Keratinocyte (primary cell): ENCODE measurements around the gene IRX1. TPM values are rescaled to one million over a fixed set of nuclear protein-coding genes. Genes with fewer than 3 reads are reported as not detected.

ENCODE experiments used
- DNase-seq: peaks from one replicate; pipeline ENCODE4 v3.0.0-alpha.2; 2011; ENCODE audit warnings: low read depth, missing footprints, low spot score
- FAIRE-seq: peaks from 2 replicates; lab custom pipeline; 2011; peaks lifted over from hg19 to GRCh38; lab: Jason Lieb, UNC
- H2AFZ ChIP-seq: 2 replicates; pipeline ENCODE4 v1.6.0; 2012; ENCODE audit warnings: low read length, control low read depth, inconsistent platforms; ENCODE audit not compliant: control insufficient read depth
- H3K27ac ChIP-seq: 2 replicates; pipeline ENCODE4 v1.5.1; 2011; ENCODE audit warnings: low read length; ENCODE audit not compliant: control insufficient read depth, insufficient read depth
- H3K27me3 ChIP-seq: 3 replicates; pipeline ENCODE4 v1.6.0; 2011; ENCODE audit warnings: low read length; ENCODE audit not compliant: control insufficient read depth, insufficient read depth; ENCODE audit errors: extremely low read depth
- H3K36me3 ChIP-seq, 2 experiments: 2 replicates in 1 of 2; 3 replicates in 1 of 2; pipeline ENCODE4 v1.5.1; 2011; ENCODE audit warnings: low read length in 2 of 2, mild to moderate bottlenecking in 1 of 2; ENCODE audit not compliant: control insufficient read depth in 2 of 2, insufficient read depth in 2 of 2; ENCODE audit errors: extremely low read depth in 1 of 2
- H3K4me1 ChIP-seq: 3 replicates; pipeline ENCODE4 v1.5.1; 2011; ENCODE audit warnings: low read length; ENCODE audit not compliant: control insufficient read depth, insufficient read depth; ENCODE audit errors: extremely low read depth
- H3K4me2 ChIP-seq: 3 replicates; pipeline ENCODE4 v1.6.0; 2011; ENCODE audit warnings: low read depth, low read length; ENCODE audit not compliant: control insufficient read depth, insufficient read depth; ENCODE audit errors: extremely low read depth
- H3K4me3 ChIP-seq, 3 experiments: fragments of 200-600 bp in 1 of 3; sonication (generic) in 1 of 3; 2 replicates in 2 of 3; 3 replicates in 1 of 3; pipeline ENCODE4 v1.5.1; 2011 to 2016; ENCODE audit warnings: low read length in 3 of 3, mild to moderate bottlenecking in 3 of 3, control low read depth in 2 of 3, inconsistent platforms in 1 of 3, low read depth in 1 of 3, mixed read lengths in 1 of 3, mixed run types in 1 of 3, moderate library complexity in 1 of 3; ENCODE audit not compliant: control insufficient read depth in 2 of 3, insufficient read depth in 2 of 3; ENCODE audit errors: extremely low read depth in 1 of 3
- H3K79me2 ChIP-seq: 2 replicates; pipeline ENCODE4 v1.6.0; 2012; ENCODE audit warnings: low read length; ENCODE audit not compliant: control insufficient read depth, insufficient read depth
- H3K9ac ChIP-seq: 3 replicates; pipeline ENCODE4 v1.6.0; 2011; ENCODE audit warnings: low read length; ENCODE audit not compliant: control insufficient read depth, insufficient read depth; ENCODE audit errors: extremely low read depth
- H3K9me1 ChIP-seq: 3 replicates; pipeline ENCODE4 v1.6.0; 2011; ENCODE audit warnings: low read length; ENCODE audit not compliant: control insufficient read depth, insufficient read depth; ENCODE audit errors: extremely low read depth
- H3K9me3 ChIP-seq: 2 replicates; pipeline ENCODE4 v1.5.1; 2012; ENCODE audit warnings: low read depth, low read length; ENCODE audit not compliant: control insufficient read depth
- H4K20me1 ChIP-seq: 3 replicates; pipeline ENCODE4 v1.6.0; 2011; ENCODE audit warnings: low read length; ENCODE audit not compliant: control insufficient read depth, insufficient read depth; ENCODE audit errors: extremely low read depth
- CTCF ChIP-seq, 3 experiments: IDR thresholded peaks in 1 of 3; conservative IDR thresholded peaks in 1 of 3; optimal IDR thresholded peaks in 1 of 3; 2 replicates in 2 of 3; 3 replicates in 1 of 3; pipeline versions ENCODE3 to v1.5.1; 2011; ENCODE audit warnings: low read length in 3 of 3, mild to moderate bottlenecking in 3 of 3, moderate library complexity in 2 of 3, control low read depth in 1 of 3, inconsistent platforms in 1 of 3; ENCODE audit not compliant: insufficient read depth in 2 of 3; ENCODE audit errors: extremely low read depth in 1 of 3
- EZH2 ChIP-seq: IDR thresholded peaks from one replicate; pipeline ENCODE4 v1.6.1; 2012; ENCODE audit warnings: inconsistent platforms, mild to moderate bottlenecking, low read length, moderate library complexity
- dilution Hi-C: fragments of 300-500 bp; cut with MboI; formaldehyde crosslinking; loops from one replicate; pipeline ENCODE4 v1.7.0; 2020; ENCODE audit warnings: low sequenced_read_pairs; ENCODE audit not compliant: extremely low pct_ligation_motif_present
- polyA plus RNA-seq, 5 experiments: library from polyadenylated mRNA; depleted of rRNA in 3 of 5; stranded (reverse) in 3 of 5; stranded (forward) in 1 of 5; unstranded in 1 of 5; fragments of >200 nt; gene quantifications; 1 replicate in 1 of 5; 2 replicates in 3 of 5; 3 replicates in 1 of 5; pipeline versions ENCODE4 v1.2.1 to v1.2.3, GENCODE V29; 2011 to 2012; ENCODE audit warnings: missing spikeins in 2 of 5, low read depth in 1 of 5, low replicate concordance in 1 of 5

Gene IRX1
- polyA plus RNA-seq, 1 donor (not counting 4 experiments of a cell fraction or from before 2014, with no cell fraction given) = 1.00 TPM

DNA sequence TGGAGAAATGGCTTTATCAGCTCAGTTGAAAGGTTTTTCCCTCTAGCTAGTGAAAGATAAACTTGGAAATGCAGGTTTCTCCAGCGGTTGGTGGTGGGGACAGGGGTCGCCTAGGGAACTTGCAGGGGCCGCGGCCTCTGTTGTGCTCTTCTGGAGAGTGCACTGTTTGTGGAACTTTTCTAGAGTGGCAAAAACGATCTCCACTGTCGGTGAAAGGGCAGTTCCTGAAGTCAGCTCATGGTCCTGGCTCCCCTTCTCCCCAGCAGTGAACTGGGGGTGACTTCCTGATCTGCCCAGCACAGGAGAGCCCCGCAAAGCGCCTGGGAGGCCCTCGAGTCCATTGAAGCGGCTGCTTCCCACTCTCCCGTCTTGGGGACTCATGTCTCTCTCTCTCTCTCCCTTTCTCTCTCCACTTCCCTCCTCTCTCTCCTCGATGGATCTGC lies 3.2 kb downstream of the IRX1 start:
- Histone ChIP-seq H3K4me1 (no peaks in the 10 kb centered on the region), H3K9ac (no peak overlapping the region), H3K27me3 (peaks cover 30% of the 10 kb centered on the region), H2AFZ (no peak overlapping the region), H3K9me1 (no peaks in the 10 kb centered on the region), H3K36me3 (peaks cover 0 to 2% of the 10 kb centered on the region in 2 experiments), H3K4me3 (no peak overlapping the region), H3K4me2 (no peak overlapping the region), H3K79me2 (peaks cover 27% of the 10 kb centered on the region), H4K20me1 (no peaks in the 10 kb centered on the region), H3K9me3 (no peaks in the 10 kb centered on the region), H3K27ac (no peak overlapping the region)
- TF ChIP-seq CTCF (optimal IDR thresholded peaks at IDR 0.05 in 1 of 3, IDR thresholded peaks at IDR 0.05 in 1 of 3, conservative IDR thresholded peaks at IDR 0.05 in 1 of 3; ENCODE audit: extremely low read depth in 1 of 3, insufficient read depth in 2 of 3, low read length in 3 of 3) (no peak), EZH2 (no peak)
- dilution Hi-C loops = no loop called here
- DNase-seq (no peak), FAIRE-seq (no peak)

- Histone ChIP-seq H4K20me1 (no peaks in the 10 kb centered on the region), H3K79me2 (peaks cover 27% of the 10 kb centered on the region), H3K4me3 (no peak overlapping the region), H3K9me1 (no peaks in the 10 kb centered on the region), H3K27me3 (peaks cover 23% of the 10 kb centered on the region), H3K4me1 (no peaks in the 10 kb centered on the region), H3K9ac (no peak overlapping the region), H3K9me3 (no peaks in the 10 kb centered on the region), H3K36me3 (peaks cover 0 to 2% of the 10 kb centered on the region in 2 experiments), H3K27ac (no peak overlapping the region), H3K4me2 (no peak overlapping the region), H2AFZ (no peak overlapping the region)
- DNase-seq = no peak
- dilution Hi-C loops = no loop called here
- FAIRE-seq = no peak
- TF ChIP-seq EZH2 (no peak), CTCF (optimal IDR thresholded peaks at IDR 0.05 in 1 of 3, IDR thresholded peaks at IDR 0.05 in 1 of 3, conservative IDR thresholded peaks at IDR 0.05 in 1 of 3; ENCODE audit: extremely low read depth in 1 of 3, insufficient read depth in 2 of 3, low read length in 3 of 3) (no peak)
Measured at GRCh38 chr5:3599226-3600105, 3.8 kb downstream of the IRX1 start.
